NK-92 (cell line): Measurements from ENCODE around the gene ZBTB16.

Experiments
- DNase-seq: peaks from one replicate; lab custom pipeline; 2025; ENCODE audit not compliant: unreplicated experiment; lab: John Stamatoyannopoulos, UW

ZBTB16 gene

DNA sequence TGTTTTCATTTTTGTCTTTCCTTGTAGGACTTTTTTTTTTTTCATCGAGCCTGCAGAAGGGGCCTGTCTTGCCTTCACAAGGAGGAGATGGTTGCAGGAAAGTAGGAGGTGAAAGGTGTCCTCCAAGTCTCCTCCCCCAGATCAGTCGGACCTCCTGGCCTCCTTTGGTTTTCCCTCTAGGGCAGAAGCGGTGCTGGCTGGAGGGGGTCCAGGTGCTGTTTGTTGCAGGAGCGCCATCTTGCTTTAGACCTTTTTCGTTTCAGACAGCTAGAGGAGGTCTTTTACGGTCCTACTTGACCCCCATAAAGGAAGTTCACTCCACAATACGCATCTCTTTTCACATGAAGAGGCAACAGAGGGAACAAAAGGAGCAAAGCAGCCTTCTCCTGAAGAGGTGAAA, 66.0 kb downstream of the ZBTB16 start:
- DNase-seq: no peak

DNA sequence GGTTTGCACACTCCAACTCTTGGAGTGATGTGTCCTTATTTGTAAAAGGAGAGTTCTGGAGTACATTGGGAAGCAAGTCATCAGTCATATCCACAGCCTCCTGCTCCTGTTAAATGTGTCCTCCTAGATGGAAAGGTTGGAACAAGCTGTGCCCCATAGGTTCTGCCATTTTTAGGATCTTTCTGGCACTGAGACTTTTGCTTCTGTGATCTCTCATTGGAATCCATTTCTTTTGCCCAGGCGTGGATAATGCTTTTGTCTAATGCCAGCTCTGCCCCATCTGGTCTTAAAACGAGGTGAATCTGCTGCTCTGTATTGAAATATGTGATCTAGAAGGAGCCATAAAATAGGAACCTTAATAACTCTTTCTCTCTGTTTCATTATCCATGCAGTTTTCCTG, 66.4 kb downstream of the ZBTB16 start:
- no peak for DNase-seq

GRCh38 chr11:114128399-114128798, 68.9 kb downstream of the ZBTB16 start:
- no peak for DNase-seq

- DNase-seq: no peak
These were observed 69.6 kb downstream of the ZBTB16 start for GRCh38 chr11:114129142-114129541.

DNA sequence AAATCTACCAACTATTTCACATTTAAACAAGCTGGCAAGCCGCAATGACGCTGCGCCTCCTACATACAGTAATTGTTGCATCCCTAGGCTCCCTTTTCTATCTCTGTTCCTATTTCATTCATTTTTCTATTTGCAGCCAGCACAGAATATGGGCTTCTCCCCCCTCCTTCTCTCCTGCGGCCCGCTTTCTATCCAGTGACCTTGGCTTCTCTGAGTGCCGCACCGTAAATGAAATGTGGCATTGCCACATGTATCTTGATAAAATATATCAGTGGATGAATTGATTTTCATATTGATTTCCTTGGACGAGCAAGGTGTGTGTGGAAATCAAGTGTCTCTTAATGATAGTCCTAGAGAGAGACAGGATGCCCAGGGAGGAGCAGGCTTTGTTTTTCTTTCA, 70.2 kb downstream of the ZBTB16 start:
- DNase-seq: no peak

DNA sequence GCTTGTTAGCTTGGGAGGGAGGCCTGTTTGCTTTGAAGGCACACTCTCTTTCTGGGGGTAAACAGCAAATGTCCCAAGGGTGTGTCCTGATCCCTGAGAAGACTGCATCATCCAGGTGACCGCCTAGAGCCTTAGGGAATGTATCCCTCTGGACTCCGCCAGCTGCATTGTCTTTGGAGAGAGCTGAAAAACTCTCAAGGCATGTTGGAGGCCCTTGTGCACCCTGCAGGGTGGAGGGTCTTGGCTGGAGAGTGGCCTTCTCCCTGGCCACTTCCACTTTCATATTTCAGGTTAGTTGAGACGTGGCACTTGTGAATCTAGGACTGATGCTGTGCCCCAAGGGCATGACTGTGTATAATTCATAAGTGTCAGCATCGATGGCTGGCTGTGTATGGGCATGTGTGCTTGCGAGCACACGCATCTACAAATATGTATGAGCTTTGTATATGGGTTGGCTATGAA, 70.6 kb downstream of the ZBTB16 start:
- DNase-seq: no peak

- no peak for DNase-seq
These were observed 71.2 kb downstream of the ZBTB16 start for GRCh38 chr11:114130629-114131277.

- no peak for DNase-seq
These were observed 72.0 kb downstream of the ZBTB16 start for GRCh38 chr11:114131461-114131864.

GRCh38 chr11:114132417-114132816, 72.9 kb downstream of the ZBTB16 start:
- no peak for DNase-seq

DNA sequence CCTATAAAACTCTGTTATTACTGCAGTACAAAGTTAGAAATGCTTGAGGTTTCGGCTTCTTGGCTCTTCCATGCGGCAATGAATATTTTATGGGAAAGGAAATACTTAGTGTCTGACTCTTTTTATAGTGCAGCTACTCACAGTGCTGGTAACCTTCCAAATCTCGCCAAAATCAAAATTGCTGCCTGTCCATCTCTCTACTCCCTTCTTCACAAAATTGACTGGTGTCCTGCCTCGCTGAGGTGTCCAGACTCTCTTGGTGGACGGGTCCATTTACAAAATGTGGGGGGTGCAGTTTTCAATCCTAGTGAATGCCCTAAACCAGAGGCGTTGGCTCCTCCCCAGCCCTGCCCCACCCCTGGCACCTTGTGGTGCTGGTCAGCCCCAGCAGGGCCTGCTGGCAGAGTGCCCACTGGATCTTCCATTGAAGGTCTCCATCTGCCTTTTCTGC, 73.5 kb downstream of the ZBTB16 start:
- DNase-seq: no peak

GRCh38 chr11:114133548-114134329, 74.2 kb downstream of the ZBTB16 start:
- DNase-seq: no peak

DNA sequence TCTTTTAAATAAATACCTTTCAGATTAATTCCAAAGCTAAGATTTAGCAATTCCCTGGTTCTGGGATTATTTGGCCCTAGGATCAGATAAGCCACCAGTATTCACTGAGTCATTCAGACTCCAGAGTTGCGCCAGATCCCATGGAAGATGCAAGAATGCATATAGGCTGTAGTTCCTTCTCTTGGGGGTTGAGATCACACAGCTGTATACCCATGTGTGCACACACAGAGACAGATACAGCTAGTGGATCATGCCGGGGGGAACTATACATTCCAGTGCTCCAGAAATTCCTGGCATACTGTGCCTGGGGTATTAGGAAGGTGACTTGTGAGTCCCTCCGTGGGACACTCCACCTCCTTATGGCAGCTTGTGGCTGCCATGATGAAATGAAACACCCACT, 75.4 kb downstream of the ZBTB16 start:
- no peak for DNase-seq

DNA sequence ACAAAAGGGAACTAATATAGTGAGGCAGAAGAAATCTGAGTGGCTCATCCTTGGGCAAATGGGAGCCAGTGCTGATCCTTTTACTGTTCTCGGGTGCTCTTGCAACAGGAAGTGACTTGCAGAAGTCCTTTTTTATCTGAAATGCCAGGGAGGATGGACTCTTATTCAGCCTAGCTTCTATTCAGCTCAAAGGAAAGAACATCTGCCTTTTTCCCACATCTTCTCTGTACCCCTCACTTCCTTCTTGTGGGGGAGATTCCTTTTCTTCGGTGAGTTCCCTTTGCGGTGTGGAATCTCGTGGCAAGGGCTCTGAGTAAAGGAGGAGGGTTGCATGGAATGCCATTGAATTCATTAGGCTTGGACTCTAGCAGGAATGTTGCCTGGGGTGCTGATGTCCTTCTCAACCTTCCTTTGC, 76.2 kb downstream of the ZBTB16 start:
- no peak for DNase-seq

GRCh38 chr11:114136686-114137640, 77.5 kb downstream of the ZBTB16 start:
- DNase-seq: no peak

- no peak for DNase-seq
These were observed 78.3 kb downstream of the ZBTB16 start for GRCh38 chr11:114137838-114138237.

DNA sequence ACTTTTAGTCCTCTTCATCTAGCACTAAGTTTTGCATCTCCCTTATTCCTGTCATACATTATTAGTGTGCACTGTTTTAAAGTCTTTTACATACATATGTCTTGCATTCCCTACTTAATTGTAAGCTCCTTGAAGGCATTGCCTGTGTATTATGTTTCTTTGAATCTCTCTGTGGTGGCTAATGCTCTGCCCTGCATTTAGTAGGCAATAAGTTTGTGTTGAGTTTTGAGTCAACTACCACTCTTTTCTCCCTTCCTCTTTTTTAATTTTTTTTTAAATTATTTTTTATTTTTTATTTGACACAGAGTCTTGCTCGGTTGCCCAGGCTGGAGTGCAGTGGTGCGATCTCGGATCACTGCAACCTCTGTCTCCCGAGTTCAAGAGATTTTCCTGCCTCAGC, 78.9 kb downstream of the ZBTB16 start:
- no peak for DNase-seq

GRCh38 chr11:114140826-114141225, 81.3 kb downstream of the ZBTB16 start:
- DNase-seq: no peak

GRCh38 chr11:114141863-114142580, 82.5 kb downstream of the ZBTB16 start:
- no peak for DNase-seq

DNA sequence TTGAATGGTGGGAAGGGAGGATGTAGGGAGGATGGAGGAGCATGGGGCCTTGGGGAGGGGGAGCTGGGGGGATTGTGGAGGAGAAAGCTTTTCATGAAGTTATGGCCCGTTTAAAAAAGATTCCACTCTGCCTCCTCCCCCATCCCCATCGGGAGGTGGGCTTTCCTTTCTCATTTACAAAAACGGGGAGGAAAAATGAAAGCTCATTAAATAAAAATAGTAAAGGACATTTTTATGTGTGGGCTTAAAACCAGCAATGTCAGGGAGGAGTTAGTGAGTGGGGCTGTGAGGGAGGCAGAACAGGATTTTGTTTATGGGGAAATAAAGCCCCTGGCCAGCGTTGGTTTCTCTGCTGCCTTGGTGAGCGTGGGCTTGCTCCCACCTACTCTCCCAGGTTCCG, 83.2 kb downstream of the ZBTB16 start:
- no peak for DNase-seq

GRCh38 chr11:114145166-114145775, 85.8 kb downstream of the ZBTB16 start:
- DNase-seq: no peak
